D721Med (cell line): ENCODE data around the gene CCDC54.

Experiments
- DNase-seq: peaks from one replicate; pipeline ENCODE4 v3.0.0; 2011; ENCODE audit warnings: low spot score; ENCODE audit not compliant: insufficient read length
- FAIRE-seq: peaks from 2 replicates; lab custom pipeline; 2011; peaks lifted over from hg19 to GRCh38; lab: Jason Lieb, UNC
- CTCF ChIP-seq: IDR thresholded peaks from 2 replicates; pipeline ENCODE4 v1.5.1; 2012; ENCODE audit warnings: mild to moderate bottlenecking, control low read depth; ENCODE audit not compliant: insufficient read depth; ENCODE audit errors: missing control alignments

The CCDC54 gene

GRCh38 chr3:107412376-107412775 lies 35.1 kb downstream of the CCDC54 start:
- FAIRE-seq (no peak), DNase-seq (no peak)
- no peak for TF ChIP-seq CTCF

- FAIRE-seq (no peak), DNase-seq (no peak)
- TF ChIP-seq CTCF: no peak
These were observed 36.0 kb downstream of the CCDC54 start for GRCh38 chr3:107413264-107413663.

GRCh38 chr3:107414325-107414964 lies 37.2 kb downstream of the CCDC54 start:
- DNase-seq: no peak
- no peak for TF ChIP-seq CTCF
- no peak for FAIRE-seq

GRCh38 chr3:107416138-107416537 lies 38.9 kb downstream of the CCDC54 start:
- no peak for FAIRE-seq
- no peak for TF ChIP-seq CTCF
- no peak for DNase-seq

GRCh38 chr3:107416886-107417285 lies 39.6 kb downstream of the CCDC54 start:
- FAIRE-seq (no peak), DNase-seq (no peak)

GRCh38 chr3:107421170-107421792 lies 44.0 kb downstream of the CCDC54 start:
- DNase-seq (no peak), FAIRE-seq (peak; percentile 85)
- TF ChIP-seq CTCF: peak; percentile 77

More at GRCh38 chr3:107416886-107417285, 39.6 kb downstream of the CCDC54 start:
- TF ChIP-seq CTCF: no peak

- no peak for TF ChIP-seq CTCF
- FAIRE-seq: no peak
- DNase-seq: no peak
These were observed 44.6 kb downstream of the CCDC54 start for GRCh38 chr3:107421881-107422280.
